ENCODE results near the gene THBD.

THBD gene

GRCh38 chr20:23085436-23086055 is 36.1 kb upstream of the THBD start:
- DNase-seq: no peak

GRCh38 chr20:23084845-23085365 is 35.4 kb upstream of the THBD start:
- no peak for DNase-seq

GRCh38 chr20:23084282-23084844 is 34.9 kb upstream of the THBD start:
- DNase-seq: no peak

DNA sequence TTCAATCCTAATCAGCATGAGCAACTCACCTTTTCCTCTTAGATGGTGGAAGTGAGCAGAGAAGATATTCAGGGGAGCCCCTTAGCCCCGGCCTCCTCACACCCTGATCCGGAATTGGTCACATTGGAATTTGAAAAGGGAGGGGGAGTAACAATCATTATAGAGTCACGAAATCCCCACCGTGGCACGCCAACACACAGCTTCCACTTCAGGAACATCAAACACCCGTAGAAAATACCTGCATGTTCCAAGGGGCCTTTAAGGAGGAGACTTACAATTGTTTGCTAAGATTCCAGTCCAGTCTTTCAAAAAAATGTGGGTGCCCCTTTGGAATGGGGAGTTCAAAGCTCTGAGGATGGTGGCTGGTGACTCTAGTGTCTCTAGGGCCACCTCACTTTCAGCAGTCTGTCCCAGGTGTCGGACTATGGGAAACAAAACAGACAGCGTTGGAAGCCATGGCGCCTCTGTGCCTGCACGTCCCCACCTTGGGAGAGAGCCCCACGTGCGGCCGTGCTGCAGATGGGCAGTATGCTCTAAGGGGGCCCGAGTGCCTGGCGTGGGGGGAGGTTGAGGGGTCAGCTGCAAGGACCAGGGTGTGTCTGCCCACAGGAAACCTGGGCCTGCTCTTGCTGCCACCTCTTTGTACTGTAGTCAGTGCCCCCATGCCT is 34.2 kb upstream of the THBD start:
- DNase-seq: no peak

GRCh38 chr20:23082846-23083552 is 33.5 kb upstream of the THBD start:
- DNase-seq: no peak

DNA sequence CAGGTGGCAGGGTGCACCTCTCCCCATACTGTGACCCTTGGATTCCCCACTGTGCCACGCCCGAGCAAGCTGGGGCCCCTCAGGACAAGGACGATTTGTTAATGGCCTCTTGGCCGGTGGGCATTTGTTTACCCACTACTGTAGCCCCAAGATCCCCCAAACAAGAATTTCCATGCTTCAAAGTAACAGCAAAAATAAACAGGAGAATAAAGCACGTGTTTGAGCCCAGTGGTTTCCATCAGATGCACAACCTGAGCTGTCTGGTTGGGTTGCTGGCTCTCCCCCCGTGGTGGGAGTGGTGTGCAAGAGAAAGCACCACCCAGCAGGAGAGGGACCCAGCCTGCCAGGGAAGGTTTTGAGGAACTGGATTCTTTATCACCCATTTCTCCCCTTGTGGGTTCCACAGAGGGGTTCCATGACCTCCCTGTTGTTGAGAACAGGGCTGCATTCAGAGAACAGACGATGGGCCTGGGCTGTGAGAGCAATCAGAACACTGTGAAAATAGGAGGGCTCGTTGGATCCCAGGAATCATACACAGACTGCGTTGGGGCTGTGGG is 31.9 kb upstream of the THBD start:
- no peak for DNase-seq

GRCh38 chr20:23080521-23080920 is 31.0 kb upstream of the THBD start:
- no peak for DNase-seq

DNA sequence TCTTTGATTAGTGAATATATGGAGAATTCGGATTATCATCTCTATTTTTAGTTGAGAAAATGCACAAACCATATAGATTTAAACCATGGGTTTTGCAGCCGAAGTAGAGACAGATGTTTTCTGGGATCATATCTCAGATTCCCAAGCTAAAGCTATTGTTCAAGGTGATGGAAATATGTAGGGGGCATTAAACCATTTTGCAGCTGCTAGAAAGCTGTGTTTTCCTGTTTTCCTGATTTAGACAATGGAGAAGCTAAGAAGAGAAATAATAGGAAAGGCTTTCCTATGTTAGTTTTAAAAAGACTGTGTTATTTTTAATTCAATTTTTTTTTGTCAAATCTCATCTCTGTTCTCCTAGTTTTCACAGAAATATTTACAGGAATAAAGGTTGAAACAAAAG is 30.5 kb upstream of the THBD start:
- no peak for DNase-seq

GRCh38 chr20:23079016-23079351 is 29.5 kb upstream of the THBD start:
- no peak for DNase-seq

DNA sequence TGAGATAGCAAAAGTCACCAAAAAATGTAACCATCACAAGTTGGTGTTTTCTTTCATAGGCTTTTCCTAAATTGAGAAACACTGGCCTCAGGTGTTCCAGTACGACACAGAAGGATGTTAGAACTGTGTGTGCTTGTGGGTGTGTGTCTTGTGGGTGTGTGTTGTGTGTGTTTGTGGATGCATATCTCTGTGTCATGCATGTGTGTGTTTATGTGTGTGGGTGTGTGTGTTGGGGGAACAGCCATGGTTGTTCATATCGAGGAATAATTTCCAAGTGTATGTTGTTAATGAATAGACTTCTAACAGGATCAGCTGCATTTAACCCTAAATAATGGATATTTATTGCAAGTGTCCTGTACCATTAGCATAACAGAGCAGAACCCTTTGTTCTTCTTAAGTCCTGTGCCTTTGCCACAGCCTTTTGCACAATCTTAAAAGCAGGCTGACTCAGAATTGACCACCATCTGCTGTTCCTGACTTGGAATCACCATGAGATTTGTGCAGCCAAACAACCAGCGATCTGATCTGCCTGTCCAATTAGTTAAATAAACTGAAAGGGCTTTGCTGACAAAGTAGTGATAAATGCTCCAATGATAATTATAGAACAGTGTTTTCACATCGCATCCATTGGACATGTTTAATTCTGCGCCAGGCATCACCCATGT is 29.0 kb upstream of the THBD start:
- no peak for DNase-seq

- no peak for DNase-seq
These were observed 27.8 kb upstream of the THBD start for GRCh38 chr20:23077277-23077676.

DNA sequence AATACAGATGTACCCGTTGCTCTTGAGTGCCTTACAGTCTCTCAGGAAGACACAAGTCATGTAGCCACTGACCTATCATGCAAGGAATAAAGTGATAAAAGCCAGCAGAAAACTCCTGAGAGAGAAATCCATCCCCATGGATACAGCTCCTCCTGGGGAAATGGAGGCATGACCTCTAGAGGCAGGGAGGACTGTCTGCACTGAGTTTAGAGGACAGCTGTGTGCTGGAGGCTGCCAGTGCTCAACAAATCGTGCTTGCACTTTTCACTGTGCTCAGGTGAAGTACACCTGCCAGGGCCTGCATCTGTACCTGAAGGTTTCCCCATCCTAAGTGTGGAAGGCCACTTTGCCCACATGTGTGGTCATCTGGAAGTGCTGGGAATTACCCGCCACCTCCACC is 24.6 kb upstream of the THBD start:
- DNase-seq: no peak

- no peak for DNase-seq
These were observed 23.6 kb upstream of the THBD start for GRCh38 chr20:23072892-23073586.

GRCh38 chr20:23071996-23072395 is 22.5 kb upstream of the THBD start:
- no peak for DNase-seq

DNA sequence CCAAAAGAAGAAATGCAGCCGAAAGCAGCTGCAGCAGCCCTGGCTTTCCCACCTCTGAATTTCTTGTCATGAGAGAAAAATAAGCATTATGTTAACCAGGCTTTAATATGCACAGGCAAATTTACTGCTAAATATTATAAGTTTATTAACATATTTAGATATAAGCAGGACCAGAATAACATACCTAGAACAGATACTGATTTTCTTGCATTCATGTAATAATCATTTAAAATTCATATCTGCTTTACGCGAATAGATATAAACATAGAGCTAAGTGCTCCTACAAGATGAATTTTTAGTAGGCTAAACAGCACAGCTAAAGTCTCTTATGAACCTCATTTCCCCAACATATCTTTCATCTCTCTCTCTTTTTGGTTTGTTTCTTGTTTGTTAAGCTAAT is 21.9 kb upstream of the THBD start:
- no peak for DNase-seq

- DNase-seq: no peak
These were observed 19.6 kb upstream of the THBD start for GRCh38 chr20:23069108-23069507.

GRCh38 chr20:23068283-23068682 is 18.8 kb upstream of the THBD start:
- DNase-seq: no peak

GRCh38 chr20:23066772-23067171 is 17.3 kb upstream of the THBD start:
- DNase-seq: no peak

GRCh38 chr20:23065266-23066201 is 16.1 kb upstream of the THBD start:
- DNase-seq: no peak

- DNase-seq: no peak
These were observed 14.1 kb upstream of the THBD start for GRCh38 chr20:23063581-23063980.

- no peak for DNase-seq
These were observed 13.7 kb upstream of the THBD start for GRCh38 chr20:23063168-23063567.

Data from right kidney (tissue), 1 donor.